GM12801 (cell line): ENCODE measurements around the gene RNASEL.

Experiments
- TF ChIP-seq, protein P1 (sequence below): IDR thresholded peaks from one replicate; pipeline ENCODE4 v1.5.1; 2011; ENCODE audit warnings: control low read depth; ENCODE audit not compliant: insufficient read length; ENCODE audit errors: extremely low read depth

Gene RNASEL

DNA sequence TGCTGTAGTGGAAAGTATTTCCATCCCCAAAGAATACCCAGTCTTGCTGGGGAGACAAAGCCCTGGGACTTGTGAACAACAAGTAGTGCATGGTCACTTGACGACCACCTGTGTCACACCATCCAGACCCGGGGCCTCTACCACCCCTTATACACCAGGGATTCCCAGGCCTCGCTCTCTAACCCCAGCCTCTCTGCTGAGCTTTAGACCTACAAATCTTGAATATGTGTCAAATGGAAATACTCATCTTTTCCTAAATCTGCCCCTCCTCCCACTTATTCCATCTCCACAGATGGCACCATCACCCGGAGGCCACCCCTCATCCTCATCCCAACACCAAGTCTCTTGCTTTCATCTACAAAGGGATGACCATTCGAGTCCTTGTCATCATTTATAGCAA is 875 bp upstream of the RNASEL start:
- TF ChIP-seq, protein P1, sequence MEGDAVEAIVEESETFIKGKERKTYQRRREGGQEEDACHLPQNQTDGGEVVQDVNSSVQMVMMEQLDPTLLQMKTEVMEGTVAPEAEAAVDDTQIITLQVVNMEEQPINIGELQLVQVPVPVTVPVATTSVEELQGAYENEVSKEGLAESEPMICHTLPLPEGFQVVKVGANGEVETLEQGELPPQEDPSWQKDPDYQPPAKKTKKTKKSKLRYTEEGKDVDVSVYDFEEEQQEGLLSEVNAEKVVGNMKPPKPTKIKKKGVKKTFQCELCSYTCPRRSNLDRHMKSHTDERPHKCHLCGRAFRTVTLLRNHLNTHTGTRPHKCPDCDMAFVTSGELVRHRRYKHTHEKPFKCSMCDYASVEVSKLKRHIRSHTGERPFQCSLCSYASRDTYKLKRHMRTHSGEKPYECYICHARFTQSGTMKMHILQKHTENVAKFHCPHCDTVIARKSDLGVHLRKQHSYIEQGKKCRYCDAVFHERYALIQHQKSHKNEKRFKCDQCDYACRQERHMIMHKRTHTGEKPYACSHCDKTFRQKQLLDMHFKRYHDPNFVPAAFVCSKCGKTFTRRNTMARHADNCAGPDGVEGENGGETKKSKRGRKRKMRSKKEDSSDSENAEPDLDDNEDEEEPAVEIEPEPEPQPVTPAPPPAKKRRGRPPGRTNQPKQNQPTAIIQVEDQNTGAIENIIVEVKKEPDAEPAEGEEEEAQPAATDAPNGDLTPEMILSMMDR: no peak

- TF ChIP-seq, protein P1: no peak
Observed at GRCh38 chr1:182589520-182589919, 464 bp upstream of the RNASEL start.

GRCh38 chr1:182587666-182588499 is 1.2 kb downstream of the RNASEL start:
- TF ChIP-seq, protein P1: no peak

- TF ChIP-seq, protein P1: no peak
Observed at GRCh38 chr1:182587093-182587492, 2.0 kb downstream of the RNASEL start.

DNA sequence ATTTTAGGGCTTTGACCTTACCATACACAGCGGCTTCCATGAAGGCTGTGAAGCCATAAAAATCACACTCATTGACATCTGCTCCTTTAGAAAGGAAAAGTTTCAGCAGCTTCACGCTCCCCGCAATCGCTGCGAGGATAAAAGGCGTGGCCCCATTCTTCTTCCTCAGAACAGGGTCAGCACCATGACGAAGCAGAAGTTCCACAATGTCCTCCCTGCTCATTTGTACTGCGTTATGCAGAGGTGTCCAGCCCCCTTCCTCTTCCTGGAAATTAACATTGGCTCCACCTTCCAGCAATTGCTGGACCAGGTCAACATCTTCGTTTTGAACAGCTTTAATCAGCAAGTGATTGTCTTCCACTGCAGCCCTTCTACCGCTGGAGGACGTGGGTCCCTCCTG is 2.7 kb downstream of the RNASEL start:
- TF ChIP-seq, protein P1: no peak

DNA sequence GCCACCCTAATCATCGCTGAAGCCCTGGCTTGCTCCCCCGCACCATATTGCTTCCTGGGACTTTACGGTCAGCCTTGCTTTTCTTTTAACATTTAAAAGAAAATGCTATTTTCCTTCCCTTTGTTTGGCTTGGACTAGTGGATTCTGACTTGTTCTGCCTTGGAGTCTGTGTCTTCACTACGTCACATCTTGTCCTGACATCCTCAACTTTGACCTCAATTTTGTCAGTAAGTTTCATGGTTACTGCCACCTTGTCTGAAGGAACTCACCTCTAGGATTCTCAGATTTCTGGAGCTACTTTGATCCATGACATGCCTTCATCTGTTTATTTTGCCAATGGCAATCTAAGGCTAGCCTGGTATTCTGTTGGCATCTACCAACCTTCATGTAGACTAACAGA is 4.3 kb downstream of the RNASEL start:
- TF ChIP-seq, protein P1: no peak

DNA sequence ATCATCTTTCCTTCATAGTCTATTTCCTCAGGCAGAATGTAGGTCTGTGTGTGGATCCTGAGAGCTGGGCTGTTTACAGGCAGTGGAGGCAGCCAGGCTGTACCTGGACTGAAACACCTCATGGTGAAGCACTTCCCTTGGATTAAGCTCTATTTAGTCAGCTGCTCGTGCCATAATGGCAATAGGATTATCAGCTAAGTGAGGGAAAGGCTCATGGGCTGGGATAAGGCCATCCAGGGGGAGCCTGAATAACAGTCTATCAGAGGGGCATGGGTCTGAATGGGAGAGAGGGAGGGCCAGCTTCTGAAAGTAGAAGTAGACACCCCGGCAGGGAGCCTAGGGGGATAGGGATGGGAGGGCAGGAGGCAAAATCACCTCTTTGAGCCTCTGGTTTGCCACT is 8.3 kb downstream of the RNASEL start:
- TF ChIP-seq, protein P1: no peak
